ENCODE results near the gene RAD17.

RAD17 gene

GRCh38 chr5:69462170-69462569, 92.6 kb downstream of the RAD17 start:
- DNase-seq (ENCODE audit: low read depth in 2 of 2) = no peak

All from stimulated activated CD8-positive, alpha-beta memory T cell treated with anti-CD3 and anti-CD28 coated beads, Interleukin-2, amount 100 ng/mL, for 1 hour (primary cell).